ENCODE measurements around the gene PLLP.

- TF ChIP-seq, protein P1, sequence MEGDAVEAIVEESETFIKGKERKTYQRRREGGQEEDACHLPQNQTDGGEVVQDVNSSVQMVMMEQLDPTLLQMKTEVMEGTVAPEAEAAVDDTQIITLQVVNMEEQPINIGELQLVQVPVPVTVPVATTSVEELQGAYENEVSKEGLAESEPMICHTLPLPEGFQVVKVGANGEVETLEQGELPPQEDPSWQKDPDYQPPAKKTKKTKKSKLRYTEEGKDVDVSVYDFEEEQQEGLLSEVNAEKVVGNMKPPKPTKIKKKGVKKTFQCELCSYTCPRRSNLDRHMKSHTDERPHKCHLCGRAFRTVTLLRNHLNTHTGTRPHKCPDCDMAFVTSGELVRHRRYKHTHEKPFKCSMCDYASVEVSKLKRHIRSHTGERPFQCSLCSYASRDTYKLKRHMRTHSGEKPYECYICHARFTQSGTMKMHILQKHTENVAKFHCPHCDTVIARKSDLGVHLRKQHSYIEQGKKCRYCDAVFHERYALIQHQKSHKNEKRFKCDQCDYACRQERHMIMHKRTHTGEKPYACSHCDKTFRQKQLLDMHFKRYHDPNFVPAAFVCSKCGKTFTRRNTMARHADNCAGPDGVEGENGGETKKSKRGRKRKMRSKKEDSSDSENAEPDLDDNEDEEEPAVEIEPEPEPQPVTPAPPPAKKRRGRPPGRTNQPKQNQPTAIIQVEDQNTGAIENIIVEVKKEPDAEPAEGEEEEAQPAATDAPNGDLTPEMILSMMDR (IDR thresholded peaks at IDR 0.05 in 2 of 3, conservative IDR thresholded peaks at IDR 0.05 in 1 of 3; ENCODE audit: control insufficient read depth in 2 of 3, extremely low read depth in 1 of 3, insufficient read depth in 1 of 3, low read depth in 3 of 3, low read length in 3 of 3) = 0 out of 6 replicates have a peak, but pooled peaks of 1 of the 3 experiments have one; percentile 27
- TF ChIP-seq ATF3 (IDR thresholded peaks at IDR 0.05; ENCODE audit: borderline replicate concordance, extremely low read depth, low read depth, low read length) (no peak), NR2C2 (IDR thresholded peaks at IDR 0.05; ENCODE audit: borderline replicate concordance, control insufficient read depth, insufficient read length, low read depth) (no peak), CHD2 (IDR thresholded peaks at IDR 0.05; ENCODE audit: borderline replicate concordance, low read depth, low read length) (no peak), KDM1A (IDR thresholded peaks at IDR 0.05; ENCODE audit: borderline replicate concordance) (no peak), POLR2AphosphoS5 (IDR thresholded peaks at IDR 0.05; ENCODE audit: low read length) (no peak)
- TF ChIP-seq, protein P2, sequence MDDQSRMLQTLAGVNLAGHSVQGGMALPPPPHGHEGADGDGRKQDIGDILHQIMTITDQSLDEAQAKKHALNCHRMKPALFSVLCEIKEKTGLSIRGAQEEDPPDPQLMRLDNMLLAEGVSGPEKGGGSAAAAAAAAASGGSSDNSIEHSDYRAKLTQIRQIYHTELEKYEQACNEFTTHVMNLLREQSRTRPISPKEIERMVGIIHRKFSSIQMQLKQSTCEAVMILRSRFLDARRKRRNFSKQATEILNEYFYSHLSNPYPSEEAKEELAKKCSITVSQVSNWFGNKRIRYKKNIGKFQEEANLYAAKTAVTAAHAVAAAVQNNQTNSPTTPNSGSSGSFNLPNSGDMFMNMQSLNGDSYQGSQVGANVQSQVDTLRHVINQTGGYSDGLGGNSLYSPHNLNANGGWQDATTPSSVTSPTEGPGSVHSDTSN (IDR thresholded peaks at IDR 0.05; ENCODE audit: insufficient replicate concordance, low read depth, low read length) = no peak
These were observed 14.7 kb upstream of the PLLP start for GRCh38 chr16:57299009-57299718.
